ENCODE results near the gene TRIM29. TPM values are rescaled to one million over a fixed set of nuclear protein-coding genes. Genes with fewer than 3 reads are reported as not detected.

Gene TRIM29
- total RNA-seq, 1 experiment from 2014 or later: 2.1 TPM

GRCh38 chr11:120127236-120127635, 10.7 kb downstream of the TRIM29 start:
- TF ChIP-seq, protein P1, sequence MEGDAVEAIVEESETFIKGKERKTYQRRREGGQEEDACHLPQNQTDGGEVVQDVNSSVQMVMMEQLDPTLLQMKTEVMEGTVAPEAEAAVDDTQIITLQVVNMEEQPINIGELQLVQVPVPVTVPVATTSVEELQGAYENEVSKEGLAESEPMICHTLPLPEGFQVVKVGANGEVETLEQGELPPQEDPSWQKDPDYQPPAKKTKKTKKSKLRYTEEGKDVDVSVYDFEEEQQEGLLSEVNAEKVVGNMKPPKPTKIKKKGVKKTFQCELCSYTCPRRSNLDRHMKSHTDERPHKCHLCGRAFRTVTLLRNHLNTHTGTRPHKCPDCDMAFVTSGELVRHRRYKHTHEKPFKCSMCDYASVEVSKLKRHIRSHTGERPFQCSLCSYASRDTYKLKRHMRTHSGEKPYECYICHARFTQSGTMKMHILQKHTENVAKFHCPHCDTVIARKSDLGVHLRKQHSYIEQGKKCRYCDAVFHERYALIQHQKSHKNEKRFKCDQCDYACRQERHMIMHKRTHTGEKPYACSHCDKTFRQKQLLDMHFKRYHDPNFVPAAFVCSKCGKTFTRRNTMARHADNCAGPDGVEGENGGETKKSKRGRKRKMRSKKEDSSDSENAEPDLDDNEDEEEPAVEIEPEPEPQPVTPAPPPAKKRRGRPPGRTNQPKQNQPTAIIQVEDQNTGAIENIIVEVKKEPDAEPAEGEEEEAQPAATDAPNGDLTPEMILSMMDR (IDR thresholded peaks at IDR 0.05; ENCODE audit: unreplicated experiment): no peak
- peaks cover 5% of the 10 kb centered on the region for H3K36me3 Mint-ChIP-seq (ENCODE audit: insufficient read depth, unreplicated experiment)
- H3K27ac Mint-ChIP-seq (ENCODE audit: unreplicated experiment): no peak overlapping the region
- BruUV-seq (replicated peaks): no TSS peak
- intact Hi-C loops (cut with micrococcal nuclease; ENCODE audit: unreplicated experiment): no loop called here
- no peak overlapping the region for H3K4me3 Mint-ChIP-seq (ENCODE audit: low read depth, unreplicated experiment)
- peaks cover 13% of the 10 kb centered on the region for H3K27me3 Mint-ChIP-seq (ENCODE audit: unreplicated experiment)
- H3K9me3 Mint-ChIP-seq (ENCODE audit: low read depth, unreplicated experiment): no peaks in the 10 kb centered on the region
- peaks cover 35% of the 10 kb centered on the region for H3K4me1 Mint-ChIP-seq (ENCODE audit: low read depth, unreplicated experiment)
- no peak for DNase-seq
- CTCF ChIA-PET: no interaction called here

DNA sequence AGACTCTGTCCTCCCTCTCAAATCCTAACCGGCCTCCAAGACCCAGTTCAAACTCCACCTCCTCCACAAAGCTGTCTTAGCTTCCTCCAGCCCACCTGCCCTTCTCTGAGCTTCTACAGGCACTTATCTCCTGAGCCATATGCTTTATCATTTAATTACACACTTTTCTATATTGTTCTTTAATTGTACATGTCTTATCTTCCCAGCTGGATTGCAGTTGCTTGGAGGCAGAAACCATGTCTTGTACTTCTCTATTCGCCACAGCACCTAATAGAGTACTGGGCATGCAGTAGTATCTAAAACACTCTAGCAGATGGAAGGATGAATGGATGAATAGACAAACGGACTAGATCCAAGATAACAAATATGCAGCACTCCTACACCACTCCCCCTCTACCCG, 11.3 kb downstream of the TRIM29 start:
- intact Hi-C loops (cut with micrococcal nuclease; ENCODE audit: unreplicated experiment): no loop called here
- TF ChIP-seq, protein P1 (IDR thresholded peaks at IDR 0.05; ENCODE audit: unreplicated experiment): no peak
- CTCF ChIA-PET: no interaction called here
- H3K4me1 Mint-ChIP-seq (ENCODE audit: low read depth, unreplicated experiment): peaks cover 41% of the 10 kb centered on the region
- H3K36me3 Mint-ChIP-seq (ENCODE audit: insufficient read depth, unreplicated experiment): peaks cover 5% of the 10 kb centered on the region
- H3K27ac Mint-ChIP-seq (ENCODE audit: unreplicated experiment): no peak overlapping the region
- no peak for DNase-seq
- H3K27me3 Mint-ChIP-seq (ENCODE audit: unreplicated experiment): peaks cover 13% of the 10 kb centered on the region
- no peak overlapping the region for H3K4me3 Mint-ChIP-seq (ENCODE audit: low read depth, unreplicated experiment)
- no peaks in the 10 kb centered on the region for H3K9me3 Mint-ChIP-seq (ENCODE audit: low read depth, unreplicated experiment)
- BruUV-seq (replicated peaks): no TSS peak

- Mint-ChIP-seq H3K27ac (ENCODE audit: unreplicated experiment) (no peak overlapping the region), H3K4me1 (ENCODE audit: low read depth, unreplicated experiment) (peaks cover 51% of the 10 kb centered on the region), H3K9me3 (ENCODE audit: low read depth, unreplicated experiment) (no peaks in the 10 kb centered on the region), H3K4me3 (ENCODE audit: low read depth, unreplicated experiment) (no peak overlapping the region), H3K27me3 (ENCODE audit: unreplicated experiment) (peaks cover 3% of the 10 kb centered on the region), H3K36me3 (ENCODE audit: insufficient read depth, unreplicated experiment) (peaks cover 5% of the 10 kb centered on the region)
- TF ChIP-seq, protein P1 (IDR thresholded peaks at IDR 0.05; ENCODE audit: unreplicated experiment): no peak
- intact Hi-C loops (cut with micrococcal nuclease; ENCODE audit: unreplicated experiment): no loop called here
- CTCF ChIA-PET: no interaction called here
- no peak for DNase-seq
- no TSS peak for BruUV-seq (replicated peaks)
Measured at GRCh38 chr11:120125509-120125908, 12.4 kb downstream of the TRIM29 start.

- H3K36me3 Mint-ChIP-seq (ENCODE audit: insufficient read depth, unreplicated experiment): peaks cover 5% of the 10 kb centered on the region
- intact Hi-C loops (cut with micrococcal nuclease; ENCODE audit: unreplicated experiment): no loop called here
- H3K27ac Mint-ChIP-seq (ENCODE audit: unreplicated experiment): no peak overlapping the region
- no TSS peak for BruUV-seq (replicated peaks)
- CTCF ChIA-PET: no interaction called here
- H3K9me3 Mint-ChIP-seq (ENCODE audit: low read depth, unreplicated experiment): no peaks in the 10 kb centered on the region
- H3K4me3 Mint-ChIP-seq (ENCODE audit: low read depth, unreplicated experiment): no peak overlapping the region
- peaks cover 51% of the 10 kb centered on the region for H3K4me1 Mint-ChIP-seq (ENCODE audit: low read depth, unreplicated experiment)
- DNase-seq: no peak
- TF ChIP-seq, protein P1 (IDR thresholded peaks at IDR 0.05; ENCODE audit: unreplicated experiment): no peak
- H3K27me3 Mint-ChIP-seq (ENCODE audit: unreplicated experiment): no peaks in the 10 kb centered on the region
Measured at GRCh38 chr11:120125024-120125423, 12.9 kb downstream of the TRIM29 start.
